Suppressor macrophage treated with lipopolysaccharide for 1 hour (primary cell): Measurements from ENCODE around the gene CRYL1.

Experiments
- DNase-seq, 3 donors: peaks; one replicate each; pipeline ENCODE4 v3.0.0-alpha.2; 2020 to 2022

CRYL1 gene

DNA sequence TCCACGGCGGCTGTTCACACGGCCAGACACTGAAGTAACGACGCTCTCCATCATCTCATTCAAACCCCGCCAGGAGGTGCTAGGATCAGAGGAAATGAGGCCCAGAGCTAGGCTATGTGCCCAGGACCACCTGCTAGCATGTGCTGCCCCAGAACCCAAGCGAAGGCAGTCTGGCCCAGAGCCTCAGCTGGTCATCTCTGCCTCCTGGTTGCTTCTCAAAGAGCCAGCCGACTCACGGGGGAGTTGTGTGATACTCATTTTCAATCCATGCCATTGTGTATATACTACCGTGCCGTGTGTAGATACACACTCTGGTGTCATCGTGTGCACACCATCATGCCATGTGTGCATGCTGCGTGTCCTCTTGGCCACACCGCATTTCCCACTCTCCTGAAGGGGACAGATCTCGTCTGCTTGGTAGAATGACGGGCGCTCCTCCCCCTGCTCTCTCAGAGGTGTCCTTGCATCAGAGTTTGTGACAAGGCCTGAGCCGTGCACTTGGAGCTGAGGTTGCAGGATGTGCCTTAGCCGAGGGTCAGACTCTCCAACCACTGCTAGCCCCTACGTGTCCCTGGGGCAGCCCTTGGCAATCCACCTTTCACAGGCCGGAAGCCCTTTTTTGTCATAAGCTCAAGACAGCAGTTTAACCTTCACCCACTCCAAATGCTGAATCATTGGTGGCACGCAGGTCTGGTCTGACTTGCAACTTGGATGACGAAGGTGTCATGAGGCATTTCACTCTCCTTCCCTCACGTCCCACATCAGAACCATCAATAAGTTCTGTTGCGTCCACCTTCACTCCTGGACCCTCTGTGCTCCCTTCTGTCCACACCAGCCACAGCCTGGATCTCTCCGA is 130.4 kb downstream of the CRYL1 start:
- no peak for DNase-seq

DNA sequence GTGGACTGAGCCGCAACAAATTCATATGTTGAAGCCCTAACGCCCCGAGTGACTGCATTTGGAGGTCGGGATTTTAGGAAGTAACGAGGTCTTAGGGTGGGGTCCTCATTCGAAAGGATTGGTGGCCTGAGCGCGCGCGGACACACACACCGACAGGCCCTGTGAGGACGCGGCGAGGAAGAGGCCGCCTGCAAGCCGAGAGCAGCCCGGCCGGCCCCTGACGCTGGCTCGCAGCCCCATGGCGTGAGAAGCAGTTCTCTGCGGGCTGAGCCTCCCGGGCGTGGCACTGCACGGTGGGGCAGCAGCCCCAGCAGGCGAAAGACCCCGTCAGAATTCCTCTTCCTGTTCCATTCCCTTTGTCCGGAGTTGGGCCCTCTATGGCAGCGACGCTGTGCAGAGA is 131.2 kb downstream of the CRYL1 start:
- DNase-seq, result peak in 1 of 3 donors; percentile 3

DNA sequence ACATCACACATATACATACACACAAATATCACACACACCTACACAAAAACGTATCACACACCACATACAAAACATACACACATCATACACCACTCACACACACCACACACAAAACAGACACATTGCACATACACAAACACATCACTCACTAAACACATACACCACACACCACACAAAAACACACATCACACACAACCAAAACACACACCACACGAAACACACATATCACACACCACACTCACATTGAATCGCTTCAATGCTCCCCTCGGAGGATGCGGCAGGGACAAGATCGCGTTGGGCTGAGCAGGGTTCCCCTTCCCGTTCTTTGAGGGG is 131.5 kb downstream of the CRYL1 start:
- DNase-seq, result no peak

DNA sequence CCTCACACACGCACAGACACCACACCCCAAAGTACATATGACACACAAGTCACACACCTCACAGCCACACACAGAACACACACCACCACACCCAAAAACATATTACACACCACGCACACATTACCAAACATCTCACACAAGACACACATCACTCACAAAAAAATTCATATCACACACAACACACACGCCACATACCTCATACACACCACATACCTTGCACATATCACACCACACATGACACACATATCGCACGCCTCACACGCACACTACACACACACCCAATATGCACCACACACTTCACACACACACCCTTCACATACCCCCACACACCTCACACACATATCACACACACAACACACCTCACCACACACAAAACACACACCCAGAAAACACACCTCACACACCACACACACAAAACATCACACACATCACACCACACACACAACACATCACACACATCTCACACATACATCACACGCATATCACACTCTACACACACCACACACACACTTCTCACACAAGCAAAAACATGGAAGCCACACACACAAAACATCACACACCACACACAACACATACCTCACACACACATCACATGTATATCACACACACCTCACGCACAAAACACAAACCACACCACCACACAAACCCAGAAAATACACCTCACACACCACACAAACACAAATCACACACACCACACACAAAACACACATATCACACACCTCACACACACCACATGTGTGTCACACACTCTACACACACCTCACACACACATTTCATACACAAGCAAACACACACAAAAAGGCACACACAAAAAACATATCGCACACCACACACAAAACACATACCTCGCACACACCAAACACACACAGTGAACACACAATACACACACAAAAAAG is 132.1 kb downstream of the CRYL1 start:
- no peak for DNase-seq

DNA sequence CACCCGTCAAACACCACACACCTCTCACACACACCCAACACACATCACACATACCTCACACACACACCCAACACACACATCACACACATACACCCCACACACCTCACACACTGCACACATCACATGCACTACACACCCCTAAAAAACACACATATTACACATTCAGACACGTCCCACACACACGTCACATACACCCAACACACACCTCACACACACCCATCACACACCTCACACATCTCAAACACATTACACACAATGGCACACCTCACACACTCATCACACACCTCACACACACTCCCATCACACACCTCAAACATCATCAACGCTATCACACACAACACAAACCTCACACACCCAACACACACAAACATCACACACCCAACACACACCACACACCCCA is 133.1 kb downstream of the CRYL1 start:
- DNase-seq, result no peak

DNA sequence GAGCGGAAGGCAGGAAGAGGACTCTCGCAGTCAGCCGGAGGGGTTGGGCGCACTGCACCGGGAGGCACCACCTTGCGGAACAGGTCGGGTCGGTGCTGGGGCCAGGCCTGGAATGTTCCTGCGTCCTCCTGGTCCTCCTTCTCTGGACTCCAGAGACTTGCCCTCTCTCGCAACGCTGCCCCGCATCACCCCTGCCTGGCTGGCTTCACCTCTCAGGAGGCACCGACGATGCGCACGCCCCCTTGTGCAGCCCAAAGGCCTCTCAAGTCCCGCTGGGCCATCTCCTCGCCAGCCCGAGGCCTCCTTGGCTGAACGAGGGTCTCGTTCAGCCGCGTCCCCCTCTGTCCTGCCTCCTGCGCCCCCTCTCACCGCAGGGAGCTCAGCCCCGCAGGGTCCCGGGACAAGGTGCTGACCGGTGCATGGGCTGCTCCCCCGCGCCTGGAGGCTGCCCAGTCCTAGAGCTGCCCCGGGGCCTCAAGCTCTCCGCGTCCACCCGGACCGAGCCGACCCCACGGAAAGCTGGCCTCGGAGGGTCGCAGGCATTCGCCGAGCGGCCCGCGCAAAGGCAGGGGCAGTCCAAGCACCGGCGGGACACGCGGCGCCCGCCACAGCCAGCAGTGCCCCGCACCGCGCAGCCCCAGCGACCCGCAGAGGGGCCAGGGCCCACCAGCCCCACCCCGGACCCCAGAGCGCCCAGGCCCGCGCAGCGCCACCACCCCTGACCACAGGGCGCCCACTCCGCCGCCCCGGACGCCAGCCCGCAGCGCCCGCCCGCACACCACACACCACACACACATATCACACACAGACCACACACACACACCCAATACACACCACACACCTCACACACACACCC is 133.8 kb downstream of the CRYL1 start:
- no peak for DNase-seq

DNA sequence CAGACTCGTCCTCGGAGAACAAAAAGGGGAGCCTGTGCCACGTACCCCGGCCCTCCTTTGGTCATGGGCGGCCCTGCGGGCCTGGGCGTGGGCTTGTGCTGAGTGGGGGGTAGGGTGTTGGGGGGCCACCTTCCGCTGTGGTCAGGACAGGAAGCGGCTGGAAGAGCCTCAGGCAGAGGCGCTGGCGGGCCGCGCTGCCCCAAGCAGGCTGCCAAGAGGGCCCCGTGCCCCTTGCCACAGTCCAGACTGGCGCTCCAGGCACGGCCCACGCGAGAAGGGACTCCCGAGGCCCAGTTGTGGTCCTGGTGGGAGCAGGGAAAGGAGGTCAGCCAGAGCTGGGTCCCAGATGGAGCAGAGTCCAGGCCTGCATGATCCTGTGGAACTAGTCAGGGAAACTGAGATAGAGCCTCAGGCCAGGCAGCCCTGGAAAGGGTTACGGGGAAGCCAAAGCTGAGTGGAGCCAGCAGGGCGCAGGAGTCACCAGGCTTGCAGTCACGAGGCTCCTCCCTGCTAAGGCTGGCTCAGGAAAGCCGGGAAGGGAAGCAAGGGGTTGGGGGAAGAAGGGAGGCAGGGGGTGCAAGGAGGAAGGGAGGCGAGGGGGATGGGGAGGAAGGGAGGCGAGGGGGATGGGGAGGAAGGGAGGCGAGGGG is 135.0 kb downstream of the CRYL1 start:
- peak in 1 of 3 donors; percentile 5 for DNase-seq

DNA sequence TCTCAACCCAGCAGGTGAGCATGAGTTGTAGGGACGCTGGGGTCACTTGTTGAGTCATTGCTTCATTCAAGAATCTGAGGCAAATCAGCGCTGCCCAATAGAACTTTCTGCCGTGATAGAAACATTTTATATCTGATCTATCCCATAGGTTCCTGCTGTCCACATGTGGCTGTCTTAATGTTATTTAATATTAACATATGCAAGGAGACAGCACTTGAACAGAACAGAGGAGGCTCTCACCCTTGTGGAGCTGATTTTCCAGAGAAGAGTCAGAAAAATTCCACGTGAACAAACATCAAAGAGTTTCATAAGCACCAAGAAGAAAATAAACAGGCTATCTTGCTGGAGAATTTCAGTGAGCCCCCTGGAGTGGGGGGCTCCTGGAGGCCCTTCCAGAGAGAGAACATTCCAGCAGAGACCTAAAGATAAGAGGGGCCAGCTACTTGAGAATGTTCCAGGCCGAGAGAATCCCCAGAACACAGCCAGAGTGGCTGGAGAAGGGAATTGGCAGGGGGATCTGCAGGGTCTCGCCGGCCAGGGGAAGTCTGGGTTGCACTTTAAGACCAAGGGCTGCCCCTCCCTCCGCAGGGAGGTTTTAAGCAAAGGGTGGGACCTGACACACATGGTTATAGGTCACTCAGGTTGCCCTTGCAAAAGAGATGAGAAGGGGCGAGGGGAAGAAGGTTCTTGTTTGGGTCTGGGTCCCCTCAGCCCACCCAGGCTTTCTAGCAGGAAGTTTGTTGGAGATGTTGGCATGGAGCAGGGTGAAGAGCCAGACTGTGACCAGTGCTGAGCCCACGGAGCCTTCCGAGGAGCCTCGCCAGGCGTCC is 135.7 kb downstream of the CRYL1 start:
- no peak for DNase-seq

DNA sequence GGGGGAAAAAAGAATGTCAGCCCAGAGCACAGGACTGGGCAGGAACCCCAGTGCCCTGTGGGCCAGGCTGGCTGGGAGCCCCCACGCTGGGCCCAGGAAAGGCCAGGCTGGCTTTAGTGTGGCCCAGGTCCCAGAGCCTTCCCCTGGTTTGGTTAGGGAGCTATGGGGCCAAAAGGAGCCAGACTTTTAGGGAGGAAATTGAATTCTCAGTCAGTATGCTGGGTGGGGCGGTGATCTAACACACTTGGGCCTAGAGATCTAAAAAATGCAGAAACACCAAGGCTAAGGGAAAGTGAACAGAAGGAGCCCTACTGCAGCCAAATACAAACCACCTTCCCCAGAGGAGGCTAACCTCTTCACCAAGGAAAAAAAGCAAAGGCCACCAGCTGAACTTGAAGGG is 137.5 kb downstream of the CRYL1 start:
- no peak for DNase-seq

DNA sequence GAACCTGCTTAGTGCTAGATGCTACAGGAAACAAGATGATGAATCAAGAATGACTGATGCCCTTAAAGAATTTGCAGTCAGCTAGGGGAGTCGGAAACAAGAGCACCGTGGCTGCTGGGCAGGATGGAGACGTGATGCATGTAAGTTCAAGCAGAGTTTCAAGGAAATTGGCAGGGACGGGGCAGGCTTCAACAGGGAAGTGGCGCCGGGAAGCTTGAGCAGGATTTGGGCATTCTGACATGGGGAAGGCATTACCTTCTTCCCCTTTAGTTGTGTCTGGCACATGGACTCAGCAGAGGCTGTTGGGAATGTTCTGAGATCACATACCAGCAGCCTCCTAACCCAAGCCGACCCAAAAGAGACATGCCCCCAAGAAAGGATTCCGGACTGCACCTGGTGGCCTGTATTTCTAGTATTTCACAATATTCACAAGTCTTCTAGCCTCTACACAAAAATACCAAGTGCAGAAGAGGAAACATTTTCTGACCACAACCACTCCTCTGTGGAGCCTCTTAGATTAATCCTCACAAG is 138.2 kb downstream of the CRYL1 start:
- peak; percentile 5 to 19 (median 9) for DNase-seq

DNA sequence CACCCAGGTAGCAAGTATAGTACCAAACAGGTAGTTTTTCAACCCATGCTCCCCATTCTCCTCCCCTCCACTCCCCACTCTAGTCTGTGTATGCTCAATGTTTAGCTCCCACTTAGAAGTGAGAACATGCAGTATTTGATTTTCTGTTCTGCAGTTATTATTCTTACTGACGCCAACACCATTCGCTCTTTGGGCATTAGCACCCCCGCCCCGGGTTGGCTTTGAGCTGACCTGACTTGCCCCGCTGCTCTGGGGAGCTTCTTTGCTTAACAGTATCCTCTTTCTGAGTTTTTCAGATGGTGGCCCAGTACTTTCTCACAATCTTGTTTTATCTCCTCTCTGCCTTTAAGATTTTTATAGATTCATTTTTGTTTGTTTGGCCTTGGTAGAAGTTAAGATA is 138.7 kb downstream of the CRYL1 start:
- DNase-seq, result no peak

DNA sequence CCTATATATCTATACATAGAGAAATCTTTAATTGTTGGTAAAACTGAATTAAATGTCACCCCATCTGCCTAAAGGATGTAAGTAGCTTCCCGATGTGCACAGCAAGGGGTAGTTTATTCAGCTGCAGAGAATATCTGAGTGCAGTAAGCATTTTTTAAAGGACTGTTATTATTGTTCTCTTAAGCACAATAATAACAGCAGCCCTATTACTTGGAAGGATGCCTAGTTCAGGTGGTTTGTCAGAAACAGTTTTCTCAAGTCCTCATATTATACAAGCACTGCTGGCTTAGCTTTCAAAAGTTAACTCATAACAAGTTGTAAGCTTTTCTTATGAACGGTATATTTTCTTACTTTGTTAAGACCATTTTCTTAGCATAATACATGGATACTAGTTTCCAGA is 142.6 kb downstream of the CRYL1 start:
- DNase-seq, result no peak

DNA sequence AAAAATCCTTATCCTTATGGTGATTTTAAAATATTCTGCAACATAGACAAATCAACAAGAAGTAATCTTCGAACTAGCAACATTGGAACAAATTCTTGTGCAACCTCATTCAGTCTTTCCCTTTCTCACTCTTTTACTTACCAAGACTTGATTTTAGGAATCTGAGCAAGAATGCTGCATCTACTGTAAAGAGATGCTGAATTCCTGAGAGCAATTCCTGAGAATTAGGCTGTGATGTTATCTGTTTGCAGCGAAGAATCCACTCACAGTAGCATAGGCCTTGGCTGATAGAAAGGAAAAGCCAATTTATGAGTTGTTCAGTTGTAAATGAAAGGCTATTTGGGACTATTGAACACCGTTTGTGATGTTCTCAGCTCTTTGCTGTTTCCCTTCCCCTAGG is 144.3 kb downstream of the CRYL1 start:
- DNase-seq, result no peak

DNA sequence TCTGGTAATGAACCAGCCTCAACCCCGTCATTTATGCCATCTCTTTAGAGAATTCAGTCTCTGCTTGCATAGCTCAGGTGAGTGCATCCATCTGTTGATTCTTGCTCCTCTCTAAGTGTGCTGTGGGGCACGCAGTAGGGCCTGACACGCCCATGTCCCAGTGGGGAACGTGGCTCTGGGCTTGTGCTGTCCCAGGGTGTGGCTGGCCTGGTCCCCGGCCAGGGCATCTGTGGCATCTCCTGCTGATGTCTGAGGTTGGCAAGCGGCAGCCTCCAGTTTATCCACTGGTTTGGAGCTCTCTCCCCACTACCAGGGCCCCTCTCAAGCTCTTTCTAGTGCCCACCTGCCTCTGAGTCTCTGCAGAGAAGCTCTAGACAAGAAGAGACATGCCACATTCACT is 146.9 kb downstream of the CRYL1 start:
- DNase-seq, result no peak

DNA sequence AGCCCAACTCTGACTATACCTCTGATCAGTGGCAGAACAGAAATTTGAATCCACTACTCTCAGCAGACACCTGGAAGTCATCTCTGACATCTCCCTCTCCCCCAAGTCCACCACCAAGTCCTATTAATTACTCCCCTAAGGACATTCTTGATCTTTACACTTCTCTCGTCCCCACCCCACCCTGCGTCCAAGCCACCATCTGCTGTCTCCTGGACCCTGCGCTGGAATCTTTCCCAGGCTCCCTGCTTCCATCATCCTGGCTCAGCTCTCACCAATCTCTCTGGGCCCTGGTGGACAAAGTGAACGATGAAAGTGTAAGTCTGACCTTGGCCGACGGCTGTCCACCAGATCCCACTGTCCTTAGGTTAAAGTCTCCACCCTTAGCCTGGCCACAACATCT is 147.9 kb downstream of the CRYL1 start:
- no peak for DNase-seq

DNA sequence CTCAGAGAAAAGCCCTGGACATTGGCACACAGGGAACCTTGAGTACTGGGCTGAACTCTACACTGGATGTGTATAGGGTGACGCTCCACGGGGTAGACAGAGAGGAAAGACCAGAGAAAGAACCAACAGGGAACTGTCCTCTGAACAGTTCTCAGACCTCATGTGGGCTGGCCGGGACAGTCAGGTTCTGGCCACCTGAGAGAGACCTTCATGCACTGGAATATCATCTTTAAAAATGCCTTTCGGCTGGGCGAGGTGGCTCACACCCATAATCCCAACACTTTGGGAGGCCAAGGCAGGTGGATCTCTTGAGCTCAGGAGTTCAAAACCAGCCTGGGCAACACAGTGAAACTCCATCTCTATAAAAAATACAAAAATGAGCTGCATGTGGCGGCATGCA is 149.8 kb downstream of the CRYL1 start:
- DNase-seq, result no peak

DNA sequence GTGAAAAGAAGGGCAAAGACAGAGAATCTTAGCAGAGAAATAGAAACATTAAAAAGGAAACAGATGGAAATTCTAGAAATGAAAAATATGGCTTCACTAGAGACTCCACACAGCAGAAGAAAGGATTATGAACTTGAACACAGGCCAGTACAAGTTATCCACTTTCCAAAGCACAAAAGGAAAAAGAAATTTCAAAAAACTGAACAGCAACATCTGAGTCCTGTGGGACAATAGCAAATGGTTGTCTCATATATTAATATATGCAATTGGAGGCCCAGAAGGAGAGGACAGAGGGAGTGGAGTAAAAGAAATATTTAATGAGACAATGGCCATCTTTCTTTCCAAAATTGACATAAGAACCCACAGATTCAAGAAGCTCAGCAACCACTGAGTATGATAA is 151.8 kb downstream of the CRYL1 start:
- no peak for DNase-seq

DNA sequence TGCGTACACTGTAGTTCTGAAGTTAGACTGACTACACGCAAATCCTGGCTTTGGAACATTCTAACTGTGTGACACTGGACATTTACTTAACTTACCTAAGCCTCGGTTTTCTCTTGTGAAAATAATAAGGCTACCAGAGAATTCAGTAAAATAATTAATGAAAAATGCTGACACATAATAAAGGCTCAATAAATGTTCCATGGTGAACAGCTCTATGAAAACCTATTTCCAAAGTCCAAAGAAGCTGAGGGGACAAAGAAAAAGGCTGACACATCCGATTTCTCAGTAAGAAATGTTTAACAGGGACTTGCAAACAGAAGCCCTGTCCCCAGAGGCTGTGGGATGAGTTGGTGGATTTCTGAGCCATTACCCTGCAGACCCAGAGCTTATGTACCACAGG is 153.8 kb downstream of the CRYL1 start:
- no peak for DNase-seq

DNA sequence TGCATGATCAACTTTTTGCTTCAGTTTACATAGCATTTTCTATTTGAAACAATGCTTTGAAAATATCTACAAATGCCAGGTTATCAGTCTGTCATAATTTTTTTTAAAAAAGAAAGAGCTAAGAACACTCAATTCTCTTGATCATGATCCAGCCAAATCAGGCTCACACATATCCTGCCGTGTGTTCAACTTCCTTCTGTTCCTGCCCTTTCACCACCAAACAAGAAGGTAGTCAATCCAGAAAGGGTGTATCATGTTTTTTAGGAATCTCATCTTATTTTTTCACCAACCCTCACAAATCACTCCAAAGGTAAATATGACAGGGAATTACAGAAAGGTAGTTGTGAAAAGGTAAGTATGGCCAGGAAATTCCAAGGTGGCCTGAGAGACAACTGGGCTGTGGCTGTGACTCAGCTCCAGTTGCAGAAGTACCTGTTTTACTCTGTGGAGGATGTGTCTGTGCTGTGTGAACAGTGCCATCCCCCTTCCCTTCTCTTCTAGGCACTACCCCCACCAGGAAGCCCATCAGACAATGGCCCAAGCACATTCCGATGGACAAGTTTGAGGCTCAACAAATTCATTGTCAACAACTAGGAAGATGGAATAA is 154.7 kb downstream of the CRYL1 start:
- DNase-seq, result no peak

DNA sequence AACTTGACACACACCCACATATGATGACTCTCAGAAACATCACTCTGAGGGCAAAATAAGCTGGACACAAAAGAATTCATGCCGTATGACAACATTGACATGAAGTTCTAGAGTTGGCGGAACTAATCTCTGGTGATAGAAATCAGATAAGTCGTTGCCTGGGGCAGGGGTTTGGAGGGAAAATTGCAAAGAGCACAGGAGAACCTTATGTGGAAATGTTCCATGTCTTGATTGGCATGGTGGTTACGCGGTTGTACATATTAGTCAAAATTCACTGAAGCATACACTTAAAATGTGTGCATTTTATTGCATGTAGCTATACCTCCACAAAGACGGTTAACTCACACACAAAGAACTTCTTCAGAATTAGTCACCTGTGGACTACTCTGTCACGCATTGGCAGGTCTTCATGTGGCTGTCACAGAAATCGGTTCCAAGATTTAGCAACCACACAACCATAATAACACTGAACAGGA is 155.7 kb downstream of the CRYL1 start:
- DNase-seq, result no peak

DNA sequence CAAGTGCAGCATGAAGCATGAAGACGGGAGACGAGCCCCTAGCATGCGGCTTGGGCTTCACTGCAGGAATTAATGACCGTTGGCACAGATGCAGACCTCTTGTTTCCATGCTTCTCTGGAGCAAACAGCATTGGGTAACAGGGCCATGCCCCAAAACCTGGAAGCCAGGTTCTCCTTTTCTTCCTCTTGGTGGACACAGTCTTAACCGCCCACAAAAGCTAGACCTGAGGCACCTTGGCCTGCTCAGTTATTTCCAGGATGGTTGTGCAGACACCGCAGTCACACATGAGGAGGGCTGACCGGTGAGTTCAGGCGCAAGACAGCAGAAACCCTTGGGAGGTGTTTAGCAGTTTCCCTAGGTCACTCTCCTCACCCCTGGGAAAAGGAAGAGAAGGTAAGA is 159.6 kb downstream of the CRYL1 start:
- DNase-seq, result no peak
